ENCODE results near the gene TCF12.

TCF12 gene

GRCh38 chr15:57184502-57184901, 266.1 kb downstream of the TCF12 start:
- no peak for DNase-seq

- no peak for DNase-seq
Measured at GRCh38 chr15:57185507-57186074, 267.1 kb downstream of the TCF12 start.

- DNase-seq, result no peak
Measured at GRCh38 chr15:57189466-57189865, 271.0 kb downstream of the TCF12 start.

DNA sequence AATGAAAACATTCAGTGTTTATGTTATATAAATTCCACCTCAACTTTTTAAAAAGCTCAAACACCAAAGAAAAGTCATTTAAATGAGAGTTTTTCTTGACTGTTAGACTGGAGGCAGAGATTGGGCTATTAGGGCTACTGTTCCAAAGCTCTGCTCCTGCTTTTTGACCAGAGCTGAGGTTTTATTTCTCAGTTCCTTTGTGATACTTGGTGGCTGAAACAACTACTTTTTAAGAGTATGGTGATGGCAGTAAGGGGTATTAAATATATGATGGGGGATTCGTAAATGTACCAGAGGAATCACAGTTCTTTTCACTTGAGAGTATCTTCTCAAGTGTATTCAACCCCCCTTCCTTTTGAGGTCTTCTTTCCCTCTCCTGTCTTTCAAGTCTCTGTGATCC, 271.8 kb downstream of the TCF12 start:
- DNase-seq, result no peak

DNA sequence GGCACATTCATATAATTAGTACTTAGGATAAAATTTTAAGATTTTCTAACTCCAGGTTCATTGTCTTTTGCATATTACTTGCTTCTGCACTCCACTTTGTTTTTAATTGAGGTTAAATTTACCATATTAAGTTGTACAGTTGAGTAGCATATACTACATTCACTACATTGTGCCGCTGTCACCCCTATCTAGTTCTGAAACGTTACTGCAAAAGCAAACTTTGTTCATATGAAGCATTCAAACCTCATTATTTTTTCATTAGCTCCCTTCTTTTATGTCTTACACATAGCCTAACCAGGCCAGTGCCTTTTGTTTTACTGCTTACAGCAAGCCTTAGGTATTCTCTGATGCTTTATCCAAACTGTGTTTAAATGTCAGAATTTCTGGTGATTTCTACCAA, 274.7 kb downstream of the TCF12 start:
- DNase-seq, result no peak

GRCh38 chr15:57195326-57195725, 276.9 kb downstream of the TCF12 start:
- no peak for DNase-seq

- DNase-seq, result no peak
Measured at GRCh38 chr15:57196865-57197264, 278.4 kb downstream of the TCF12 start.

DNA sequence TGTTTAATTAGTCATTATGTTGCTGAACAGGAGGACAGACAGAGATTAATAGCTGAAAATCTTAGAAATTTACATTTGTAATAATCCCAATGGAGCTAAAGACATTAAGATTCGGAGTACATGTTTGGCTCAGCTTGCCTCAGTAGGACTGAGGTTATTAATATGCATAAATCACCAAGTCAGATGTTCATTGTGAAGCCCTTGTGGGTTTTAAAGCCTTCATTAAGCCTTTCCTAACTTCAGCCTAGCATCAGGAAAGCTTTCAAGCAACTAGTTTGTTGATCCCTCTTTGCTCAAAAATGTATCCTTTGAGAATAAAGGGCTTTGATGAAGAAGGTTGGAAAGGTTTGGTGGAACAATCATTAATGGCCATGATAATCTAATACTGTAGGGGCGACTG, 279.7 kb downstream of the TCF12 start:
- peak; percentile 85 for DNase-seq

DNA sequence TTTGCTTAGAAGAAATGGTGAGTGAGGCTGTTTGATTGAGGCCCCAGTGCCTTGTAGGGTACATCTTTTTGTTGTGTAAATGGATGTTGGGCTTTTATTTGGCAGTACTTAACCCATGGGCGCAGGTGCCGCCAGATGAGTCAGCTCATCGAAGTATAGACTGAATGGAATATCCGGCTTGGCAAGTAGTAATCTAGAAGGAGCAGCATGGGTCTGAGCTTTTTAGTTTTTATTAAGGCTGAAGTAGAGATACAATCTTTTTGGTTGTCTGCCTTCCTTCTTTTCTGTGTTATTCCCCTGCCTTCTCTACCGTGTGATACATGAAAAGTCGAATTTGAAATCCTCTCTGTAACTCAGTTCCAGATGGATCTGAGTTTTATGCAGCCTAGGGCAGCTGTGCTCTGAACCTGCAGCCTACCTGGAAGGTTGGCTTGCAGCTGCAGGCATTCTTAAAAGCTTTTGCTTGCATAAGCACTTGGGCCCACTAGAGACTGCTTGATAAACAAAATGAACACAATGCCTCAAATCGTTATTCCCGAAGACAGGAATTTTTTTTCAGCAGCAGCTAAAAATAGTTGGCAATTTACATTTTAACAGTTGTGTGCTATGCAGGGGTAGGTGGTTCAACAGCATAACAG, 280.3 kb downstream of the TCF12 start:
- DNase-seq, result peak; percentile 99

GRCh38 chr15:57201578-57201977, 283.1 kb downstream of the TCF12 start:
- no peak for DNase-seq

DNA sequence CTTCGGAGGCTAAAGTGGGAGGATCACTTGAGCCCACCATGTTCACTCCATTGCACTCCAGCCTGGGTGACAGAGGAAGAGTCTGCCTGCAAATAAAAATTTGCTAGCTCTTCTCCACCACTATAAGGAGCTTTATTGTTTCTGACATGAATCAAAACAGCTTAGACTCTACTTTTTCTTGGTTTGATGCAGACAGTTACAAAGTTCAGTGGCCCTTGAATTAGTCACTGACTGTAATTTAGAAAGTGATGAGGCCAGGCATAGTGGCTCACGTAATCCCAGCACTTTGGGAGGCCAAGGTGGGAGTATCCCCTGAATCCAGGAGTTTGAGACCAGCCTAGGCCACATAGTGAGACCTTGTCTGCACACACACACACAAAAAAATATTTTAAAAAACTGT, 285.5 kb downstream of the TCF12 start:
- DNase-seq, result no peak

GRCh38 chr15:57205027-57205855, 286.8 kb downstream of the TCF12 start:
- DNase-seq, result peak; percentile 67

- peak; percentile 67 for DNase-seq
Measured at GRCh38 chr15:57205996-57206395, 287.6 kb downstream of the TCF12 start.

DNA sequence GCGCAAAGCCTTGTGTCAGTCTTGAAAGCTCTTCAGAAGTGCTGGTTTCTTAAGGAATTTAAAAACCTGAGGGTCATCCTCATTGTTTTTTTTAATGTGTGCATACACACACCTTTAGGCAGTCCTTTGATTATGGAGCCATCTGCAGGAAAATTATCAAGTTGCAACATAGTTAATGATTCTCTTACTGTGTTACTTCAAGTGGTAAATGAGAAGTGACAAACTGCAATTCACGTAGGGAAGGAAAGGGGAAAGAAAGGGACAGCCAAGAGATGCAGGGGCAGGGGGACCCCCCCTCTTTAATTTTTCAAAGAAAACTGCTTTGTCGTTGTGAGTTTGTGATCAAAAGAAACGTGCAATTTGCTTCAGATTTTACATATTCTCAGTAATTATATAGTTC, 295.4 kb downstream of the TCF12 start:
- peak; percentile 90 for DNase-seq

- DNase-seq, result no peak
Measured at GRCh38 chr15:57215326-57215725, 296.9 kb downstream of the TCF12 start.

DNA sequence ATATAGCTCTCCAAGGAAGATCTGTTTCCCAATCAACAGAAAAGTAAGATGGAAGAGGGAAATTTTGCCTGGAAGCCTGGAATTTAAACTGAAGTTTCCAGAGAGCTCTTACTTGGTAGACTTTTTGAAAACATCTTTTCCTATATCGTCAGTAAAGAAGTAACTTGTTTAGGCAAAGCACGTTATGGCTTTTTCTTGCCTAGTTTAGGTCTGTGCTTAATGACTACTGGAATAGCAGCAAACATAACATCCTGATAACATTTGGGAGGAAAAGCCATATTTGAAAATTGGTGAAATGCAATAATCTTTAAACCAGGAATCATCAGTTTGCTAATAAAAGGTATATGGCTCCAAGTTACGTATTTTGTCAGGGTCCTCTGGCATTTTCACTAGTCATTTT, 297.4 kb downstream of the TCF12 start:
- DNase-seq, result no peak

GRCh38 chr15:57216288-57216687, 297.8 kb downstream of the TCF12 start:
- no peak for DNase-seq

DNA sequence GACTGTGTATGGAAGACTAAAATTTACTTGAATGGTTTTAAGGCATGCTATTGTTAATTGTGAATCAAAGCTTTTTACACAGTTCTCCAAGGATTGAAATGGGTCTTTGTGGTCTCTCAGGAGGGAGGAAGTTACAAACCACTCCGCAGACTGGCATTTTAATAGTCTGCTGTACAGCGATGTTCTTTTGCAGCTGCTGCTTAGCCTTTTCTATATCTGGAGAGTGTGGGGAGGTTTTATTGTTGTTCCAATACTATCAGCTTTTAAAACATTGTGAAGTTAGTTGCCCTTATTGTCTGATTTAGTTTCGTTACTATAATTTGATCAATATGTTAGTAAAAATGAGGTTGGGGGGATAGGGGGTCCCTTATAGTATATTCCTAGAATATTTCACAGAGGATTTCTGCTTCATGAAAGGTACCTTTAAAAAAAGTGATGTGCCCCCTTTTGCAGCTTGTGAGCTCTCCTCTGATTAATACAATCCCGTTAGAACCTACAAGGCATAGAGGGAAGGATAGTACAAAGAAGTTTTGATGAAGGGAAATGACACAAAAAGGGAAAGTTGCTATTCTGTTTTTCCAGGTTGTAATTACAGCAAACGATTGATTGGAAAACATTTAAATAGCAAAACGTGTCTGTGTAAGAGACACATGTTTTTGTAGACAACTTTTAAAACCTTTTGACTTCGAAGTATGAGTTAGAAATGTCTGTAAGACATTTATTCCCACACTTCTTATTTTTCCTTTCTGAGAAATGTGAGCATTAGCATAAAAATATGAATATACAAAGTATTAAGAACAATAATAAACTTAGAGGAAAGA, 299.5 kb downstream of the TCF12 start:
- peak; percentile 75 for DNase-seq

DNA sequence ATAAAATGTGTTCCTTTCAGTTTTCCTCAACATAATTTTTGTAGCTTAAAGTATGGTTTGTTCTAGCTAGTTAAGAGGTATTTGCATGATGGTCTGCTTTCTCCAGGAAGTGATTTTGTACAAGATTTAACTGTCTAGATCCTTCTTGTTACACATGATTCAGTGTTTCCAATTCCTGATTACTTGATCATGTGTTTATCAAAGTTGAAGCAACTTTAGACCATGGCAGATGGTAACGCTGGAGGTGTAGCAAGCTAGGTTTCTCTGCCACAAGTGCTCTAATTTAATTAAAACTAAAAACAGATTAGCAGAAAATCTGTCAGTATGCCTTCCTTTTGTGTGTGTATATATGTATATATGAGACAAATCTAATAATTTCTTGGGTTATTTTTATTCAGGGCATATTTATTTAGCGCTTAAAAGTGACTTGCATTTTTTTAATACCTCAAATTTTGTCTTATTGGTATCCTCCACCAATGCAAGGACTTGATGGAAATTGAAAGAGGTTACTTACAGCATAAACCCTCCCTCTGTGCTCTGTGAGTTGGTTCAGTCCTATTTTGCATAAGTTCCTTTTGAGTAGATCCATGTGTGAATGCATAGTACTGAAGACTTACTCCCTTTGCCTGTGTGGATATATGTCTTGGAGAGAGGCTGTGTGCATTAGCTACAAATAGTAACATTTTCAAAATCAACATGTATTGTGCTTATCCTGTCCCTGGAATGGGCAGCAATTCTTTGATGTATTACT, 300.6 kb downstream of the TCF12 start:
- DNase-seq, result peak; percentile 99

DNA sequence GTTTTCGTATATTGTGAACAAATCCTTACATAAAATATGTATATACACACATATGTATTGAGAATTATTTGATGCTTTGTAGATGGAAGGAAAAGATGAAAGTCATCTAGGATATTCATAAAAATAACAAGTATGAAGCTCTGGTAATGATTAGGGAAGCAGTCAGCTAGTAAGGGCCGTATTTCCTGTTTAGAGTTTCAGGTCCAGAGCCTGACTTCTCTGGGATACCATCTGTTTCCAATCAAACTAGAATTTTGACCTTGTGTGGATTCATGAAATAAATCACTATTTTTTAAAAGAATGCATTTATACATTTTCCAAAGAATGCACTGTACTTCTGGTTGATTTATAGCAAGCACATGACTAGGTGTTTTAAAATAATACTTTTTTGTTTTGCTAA, 301.8 kb downstream of the TCF12 start:
- peak; percentile 80 for DNase-seq

- no peak for DNase-seq
Measured at GRCh38 chr15:57221134-57221533, 302.7 kb downstream of the TCF12 start.

GRCh38 chr15:57223345-57223744, 304.9 kb downstream of the TCF12 start:
- DNase-seq, result no peak

GRCh38 chr15:57223887-57224286, 305.4 kb downstream of the TCF12 start:
- DNase-seq, result no peak
